DND-41 (cell line): Measurements from ENCODE around the gene CTSO.

Source experiments
- EZH2 ChIP-seq: IDR thresholded peaks from 3 replicates; pipeline ENCODE4 v1.6.1; 2012; ENCODE audit warnings: borderline replicate concordance, low read depth, mild to moderate bottlenecking, moderate library complexity, low read length, inconsistent platforms; ENCODE audit not compliant: severe bottlenecking
- TF ChIP-seq, protein P1 (sequence below): IDR thresholded peaks from 2 replicates; pipeline ENCODE4 v1.5.1; 2012; ENCODE audit warnings: borderline replicate concordance, low read length, moderate library complexity, mild to moderate bottlenecking; ENCODE audit not compliant: poor library complexity, severe bottlenecking; ENCODE audit errors: extremely low read depth

DNA sequence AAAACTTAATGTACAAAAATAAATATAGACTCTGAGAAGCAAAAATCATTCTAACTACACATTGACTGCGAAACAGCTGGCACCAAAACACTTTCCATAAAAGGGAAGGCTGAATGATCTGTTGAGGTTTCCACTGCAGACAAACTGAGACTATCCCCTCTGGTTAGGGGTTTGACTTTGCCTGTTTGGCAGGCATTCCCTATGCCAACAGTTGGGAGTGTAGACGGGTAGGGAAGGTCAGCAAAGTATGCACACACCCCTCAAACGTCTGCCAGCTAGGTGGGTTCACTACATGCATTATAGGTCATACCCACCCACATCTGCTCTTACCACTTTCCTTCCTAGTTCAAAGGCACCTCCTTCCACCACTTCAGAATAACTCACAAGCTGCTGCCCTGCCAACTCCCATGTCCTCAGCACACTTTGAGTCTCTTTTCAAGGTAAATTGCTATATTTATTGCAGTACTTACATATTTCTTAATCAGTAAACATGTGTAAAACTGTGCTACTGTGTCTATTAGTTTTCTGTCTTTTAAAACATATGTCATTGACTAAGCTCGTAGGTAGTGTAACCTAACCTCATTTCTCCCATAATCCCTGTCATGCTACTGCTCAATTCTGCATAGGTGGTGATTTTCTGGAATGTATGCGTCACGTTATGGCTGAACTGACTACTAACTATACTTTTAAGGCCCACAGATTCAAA lies 12.4 kb downstream of the CTSO start:
- TF ChIP-seq, protein P1, sequence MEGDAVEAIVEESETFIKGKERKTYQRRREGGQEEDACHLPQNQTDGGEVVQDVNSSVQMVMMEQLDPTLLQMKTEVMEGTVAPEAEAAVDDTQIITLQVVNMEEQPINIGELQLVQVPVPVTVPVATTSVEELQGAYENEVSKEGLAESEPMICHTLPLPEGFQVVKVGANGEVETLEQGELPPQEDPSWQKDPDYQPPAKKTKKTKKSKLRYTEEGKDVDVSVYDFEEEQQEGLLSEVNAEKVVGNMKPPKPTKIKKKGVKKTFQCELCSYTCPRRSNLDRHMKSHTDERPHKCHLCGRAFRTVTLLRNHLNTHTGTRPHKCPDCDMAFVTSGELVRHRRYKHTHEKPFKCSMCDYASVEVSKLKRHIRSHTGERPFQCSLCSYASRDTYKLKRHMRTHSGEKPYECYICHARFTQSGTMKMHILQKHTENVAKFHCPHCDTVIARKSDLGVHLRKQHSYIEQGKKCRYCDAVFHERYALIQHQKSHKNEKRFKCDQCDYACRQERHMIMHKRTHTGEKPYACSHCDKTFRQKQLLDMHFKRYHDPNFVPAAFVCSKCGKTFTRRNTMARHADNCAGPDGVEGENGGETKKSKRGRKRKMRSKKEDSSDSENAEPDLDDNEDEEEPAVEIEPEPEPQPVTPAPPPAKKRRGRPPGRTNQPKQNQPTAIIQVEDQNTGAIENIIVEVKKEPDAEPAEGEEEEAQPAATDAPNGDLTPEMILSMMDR: no peak
- no peak for TF ChIP-seq EZH2
